Fibroblast of lung (primary cell): ENCODE results near the gene ABL2.

Experiments
- CTCF ChIP-seq, 2 donors: IDR thresholded peaks in 1 of 2; conservative IDR thresholded peaks in 1 of 2; 1 replicate in 1 of 2; 2 replicates in 1 of 2; pipeline ENCODE4 v1.5.1; 2011 to 2012; ENCODE audit warnings: low read length in 2 of 2, control low read depth in 1 of 2, inconsistent platforms in 1 of 2, low read depth in 1 of 2, mild to moderate bottlenecking in 1 of 2
- EZH2 ChIP-seq: IDR thresholded peaks from 2 replicates; pipeline ENCODE4 v1.5.1; 2012; ENCODE audit warnings: low read length, control low read depth, mild to moderate bottlenecking; ENCODE audit errors: missing control alignments

- TF ChIP-seq CTCF (conservative IDR thresholded peaks at IDR 0.05 in 1 of 2, IDR thresholded peaks at IDR 0.05 in 1 of 2; ENCODE audit: low read depth in 1 of 2, low read length in 2 of 2) (no peak), EZH2 (no peak)
Measured at GRCh38 chr1:179061360-179062282, 167.9 kb downstream of the ABL2 start.
